ENCODE measurements around the gene SVIL.

DNA sequence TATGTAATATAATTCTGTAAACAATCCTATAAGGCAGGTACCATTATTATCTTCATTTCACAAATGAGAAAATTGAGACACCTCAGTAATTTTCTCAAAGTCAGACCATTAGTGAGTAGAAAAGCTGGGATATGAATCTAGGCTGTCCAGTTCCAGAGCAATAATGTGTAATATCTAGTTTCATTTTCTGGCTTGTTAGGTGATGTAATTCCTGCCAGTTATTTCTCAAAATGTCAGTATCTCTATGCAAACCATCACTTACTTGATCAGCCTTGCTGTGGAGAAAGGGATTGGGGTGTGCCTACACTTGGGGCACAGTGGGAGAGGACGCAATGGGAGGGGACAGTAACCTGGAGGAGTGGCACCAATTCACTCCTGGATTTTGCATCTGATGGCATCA, 188.4 kb downstream of the SVIL start:
- TF ChIP-seq EZH2 (IDR thresholded peaks at IDR 0.05; ENCODE audit: borderline replicate concordance, insufficient read depth, low read depth, low read length, poor library complexity, severe bottlenecking), result no peak
- TF ChIP-seq, protein P1, sequence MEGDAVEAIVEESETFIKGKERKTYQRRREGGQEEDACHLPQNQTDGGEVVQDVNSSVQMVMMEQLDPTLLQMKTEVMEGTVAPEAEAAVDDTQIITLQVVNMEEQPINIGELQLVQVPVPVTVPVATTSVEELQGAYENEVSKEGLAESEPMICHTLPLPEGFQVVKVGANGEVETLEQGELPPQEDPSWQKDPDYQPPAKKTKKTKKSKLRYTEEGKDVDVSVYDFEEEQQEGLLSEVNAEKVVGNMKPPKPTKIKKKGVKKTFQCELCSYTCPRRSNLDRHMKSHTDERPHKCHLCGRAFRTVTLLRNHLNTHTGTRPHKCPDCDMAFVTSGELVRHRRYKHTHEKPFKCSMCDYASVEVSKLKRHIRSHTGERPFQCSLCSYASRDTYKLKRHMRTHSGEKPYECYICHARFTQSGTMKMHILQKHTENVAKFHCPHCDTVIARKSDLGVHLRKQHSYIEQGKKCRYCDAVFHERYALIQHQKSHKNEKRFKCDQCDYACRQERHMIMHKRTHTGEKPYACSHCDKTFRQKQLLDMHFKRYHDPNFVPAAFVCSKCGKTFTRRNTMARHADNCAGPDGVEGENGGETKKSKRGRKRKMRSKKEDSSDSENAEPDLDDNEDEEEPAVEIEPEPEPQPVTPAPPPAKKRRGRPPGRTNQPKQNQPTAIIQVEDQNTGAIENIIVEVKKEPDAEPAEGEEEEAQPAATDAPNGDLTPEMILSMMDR (IDR thresholded peaks at IDR 0.05), result no peak
